ENCODE results near the gene ZIC4. TPM values are rescaled to one million over a fixed set of nuclear protein-coding genes. Genes with fewer than 3 reads are reported as not detected.

ZIC4 gene
- total and polyA plus RNA-seq, 11 donors: not detected

GRCh38 chr3:147397155-147397874 lies 9.0 kb downstream of the ZIC4 start:
- WGBS, 4 donors: 3 to 6% (median 5%) methylated on average over 34 of the region's 34 CpGs
- H3K9me3 ChIP-seq: no peaks in the 10 kb centered on the region
- no peak for ATAC-seq
- no peak overlapping the region for H3K27ac ChIP-seq
- no peak for TF ChIP-seq POLR2A (IDR thresholded peaks at IDR 0.05)
- no peaks in the 10 kb centered on the region for H3K36me3 ChIP-seq
- intact Hi-C loops (cut with DNase I): no loop called here
- H3K27me3 ChIP-seq: peaks cover 57 to 100% (median 94%) of the 10 kb centered on the region in 9 donors
- peaks cover 0 to 47% (median 12%) of the 10 kb centered on the region in 12 donors for H3K4me1 ChIP-seq
- no peak for DNase-seq
- no peak overlapping the region for H3K4me3 ChIP-seq

- Histone ChIP-seq H3K27me3 (peaks cover 63 to 100% (median 97%) of the 10 kb centered on the region in 9 donors), H3K27ac (no peak overlapping the region), H3K4me1 (peaks cover 0 to 53% (median 13%) of the 10 kb centered on the region in 12 donors), H3K36me3 (no peaks in the 10 kb centered on the region), H3K4me3 (no peak overlapping the region), H3K9me3 (no peaks in the 10 kb centered on the region)
- DNase-seq: no peak
- no peak for TF ChIP-seq POLR2A (IDR thresholded peaks at IDR 0.05)
- no peak for TF ChIP-seq CTCF (IDR thresholded peaks at IDR 0.05)
- no peak for ATAC-seq
- WGBS, 4 donors: 4 to 6% (median 5%) methylated on average over 17 of the region's 17 CpGs
- intact Hi-C loops (cut with DNase I): no loop called here
Measured at GRCh38 chr3:147396712-147397046, 9.7 kb downstream of the ZIC4 start.

GRCh38 chr3:147395899-147396711 lies 10.2 kb downstream of the ZIC4 start:
- TF ChIP-seq CTCF (IDR thresholded peaks at IDR 0.05) (no peak), POLR2A (IDR thresholded peaks at IDR 0.05) (no peak)
- H3K4me3 ChIP-seq: no peak overlapping the region
- 3 to 5% (median 4%) methylated on average over 39 to 65 of the region's 65 CpGs for WGBS, 4 donors
- H3K27me3 ChIP-seq: peaks cover 67 to 100% (median 97%) of the 10 kb centered on the region in 9 donors
- H3K4me1 ChIP-seq: peaks cover 0 to 59% (median 13%) of the 10 kb centered on the region in 12 donors
- no peaks in the 10 kb centered on the region for H3K36me3 ChIP-seq
- no peak overlapping the region for H3K27ac ChIP-seq
- ATAC-seq (no peak), DNase-seq (no peak)
- intact Hi-C loops (cut with DNase I): no loop called here
- H3K9me3 ChIP-seq: no peaks in the 10 kb centered on the region

- intact Hi-C loops (cut with DNase I): no loop called here
- WGBS, 4 donors: 10 to 15% (median 13%) methylated on average over 5 of the region's 5 CpGs
- no peak for DNase-seq
- no peak for ATAC-seq
- H3K27me3 ChIP-seq: peaks cover 71 to 100% (median 100%) of the 10 kb centered on the region in 9 donors
- H3K9me3 ChIP-seq: no peaks in the 10 kb centered on the region
- no peak overlapping the region for H3K4me3 ChIP-seq
- TF ChIP-seq POLR2A (IDR thresholded peaks at IDR 0.05) (no peak), CTCF (IDR thresholded peaks at IDR 0.05) (no peak)
- H3K36me3 ChIP-seq: no peaks in the 10 kb centered on the region
- H3K4me1 ChIP-seq: peaks cover 0 to 64% (median 13%) of the 10 kb centered on the region in 12 donors
- no peak overlapping the region for H3K27ac ChIP-seq
Measured at GRCh38 chr3:147394884-147395225, 11.5 kb downstream of the ZIC4 start.

Measured in heart left ventricle (tissue), 16 donors.